22Rv1 (cell line): ENCODE results near the gene ACR.

ENCODE experiments used
- CTCF ChIP-seq: fragments of 450-650 bp; IDR thresholded peaks from 2 replicates; pipeline ENCODE4 v1.5.1; 2017; ENCODE audit warnings: mild to moderate bottlenecking
- ZFX ChIP-seq: fragments of 450-650 bp; IDR thresholded peaks from 2 replicates; pipeline ENCODE4 v1.6.1; 2017; ENCODE audit warnings: antibody characterized with exemption, borderline replicate concordance

- TF ChIP-seq CTCF (no peak), ZFX (no peak)
Measured at GRCh38 chr22:50719814-50720300, 18.1 kb upstream of the ACR start.
